ENCODE data around the gene PLXNA2. TPM values are rescaled to one million over a fixed set of nuclear protein-coding genes. Genes with fewer than 3 reads are reported as not detected.

The PLXNA2 gene
- total and polyA plus RNA-seq, 2 of the 4 experiments (the other 2 are of a cell fraction): 0.72 to 1.1 TPM

DNA sequence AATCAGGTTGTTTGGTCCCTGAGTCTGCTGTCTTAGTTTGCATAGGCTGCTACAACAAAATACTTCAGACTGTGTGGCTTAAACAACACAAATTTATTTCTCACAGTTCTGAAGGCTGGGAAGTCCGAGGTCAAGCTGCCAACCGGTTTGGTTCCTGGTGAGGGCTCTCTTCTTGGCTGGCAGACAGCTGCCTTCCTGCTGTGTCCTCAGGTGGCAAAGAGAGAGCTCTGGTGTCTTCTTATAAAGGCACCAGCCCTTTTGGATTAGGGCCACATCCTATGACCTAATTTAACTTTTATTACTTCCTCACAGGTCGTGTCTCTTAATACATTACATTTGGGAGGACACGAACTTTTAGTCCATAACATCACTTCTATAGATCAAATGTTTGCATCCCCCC lies 243.7 kb downstream of the PLXNA2 start:
- Histone ChIP-seq H2AFZ (replicated peaks; ENCODE audit: low read length, poor library complexity) (no peak overlapping the region), H3K36me3 (ENCODE audit: control insufficient read depth, insufficient read depth, low read length) (no peaks in the 10 kb centered on the region), H2BK5ac (ENCODE audit: low read depth, low read length, poor library complexity, severe bottlenecking) (no peak overlapping the region), H4K91ac (ENCODE audit: insufficient read depth, low read depth, low read length) (no peak overlapping the region), H3K14ac (replicated peaks; ENCODE audit: low read depth, low read length) (no peak overlapping the region), H2BK15ac (ENCODE audit: low read depth, low read length) (no peak overlapping the region), H3K9ac (ENCODE audit: low read depth, low read length) (no peak overlapping the region), H3K56ac (ENCODE audit: extremely low read depth, insufficient read depth, low read length) (no peak overlapping the region), H2BK120ac (ENCODE audit: low read depth, low read length) (no peak overlapping the region), H2BK20ac (ENCODE audit: low read depth, low read length) (no peak overlapping the region), H4K5ac (ENCODE audit: low read depth, low read length) (no peak overlapping the region), H3K79me1 (ENCODE audit: low read depth in 1 of 2, low read length in 2 of 2) (no peaks in the 10 kb centered on the region), H3K27ac (ENCODE audit: insufficient read depth, low read length) (no peak overlapping the region), H3K18ac (ENCODE audit: low read depth, low read length) (no peak overlapping the region), H3K9me1 (ENCODE audit: insufficient read depth, low read length) (no peaks in the 10 kb centered on the region), H2AK5ac (ENCODE audit: low read depth, low read length) (no peak overlapping the region), H4K8ac (ENCODE audit: low read depth in 2 of 2, low read length in 2 of 2) (no peak overlapping the region), H2AK9ac (replicated peaks; ENCODE audit: low read depth, low read length, poor library complexity) (no peak overlapping the region), H3K4me3 (ENCODE audit: insufficient read depth, low read depth, low read length) (no peak overlapping the region), H3K23ac (ENCODE audit: low read depth, low read length) (no peak overlapping the region), H3K4me2 (ENCODE audit: low read depth, low read length) (no peak overlapping the region), H3K4me1 (ENCODE audit: control insufficient read depth, insufficient read depth, low read length) (no peaks in the 10 kb centered on the region), H4K20me1 (ENCODE audit: insufficient read depth, low read length) (no peaks in the 10 kb centered on the region), H3K9me3 (ENCODE audit: control insufficient read depth, insufficient read depth, low read length) (no peaks in the 10 kb centered on the region), H3K27me3 (ENCODE audit: control insufficient read depth, insufficient read depth, low read length) (peaks cover 12% of the 10 kb centered on the region), H3K4ac (ENCODE audit: low read depth, low read length) (no peak overlapping the region)
- POLR2A ChIA-PET (ENCODE audit: unreplicated experiment): no interaction called here
- dilution Hi-C loops (cut with HindIII; ENCODE audit: low sequenced_read_pairs, unreplicated experiment): no loop called here
- WGBS, 2 experiments (ENCODE audit: extremely low coverage in 2 of 2, insufficient read length in 1 of 2): 60% methylated on average over 2 of the region's 4 CpGs; no CpG with 5 or more reads in 1 of the 2 experiments
- ATAC-seq (ENCODE audit: low read depth) (no peak), DNase-seq (no peak)
- intact Hi-C loops (cut with micrococcal nuclease): no loop called here
- TF ChIP-seq, protein P1, sequence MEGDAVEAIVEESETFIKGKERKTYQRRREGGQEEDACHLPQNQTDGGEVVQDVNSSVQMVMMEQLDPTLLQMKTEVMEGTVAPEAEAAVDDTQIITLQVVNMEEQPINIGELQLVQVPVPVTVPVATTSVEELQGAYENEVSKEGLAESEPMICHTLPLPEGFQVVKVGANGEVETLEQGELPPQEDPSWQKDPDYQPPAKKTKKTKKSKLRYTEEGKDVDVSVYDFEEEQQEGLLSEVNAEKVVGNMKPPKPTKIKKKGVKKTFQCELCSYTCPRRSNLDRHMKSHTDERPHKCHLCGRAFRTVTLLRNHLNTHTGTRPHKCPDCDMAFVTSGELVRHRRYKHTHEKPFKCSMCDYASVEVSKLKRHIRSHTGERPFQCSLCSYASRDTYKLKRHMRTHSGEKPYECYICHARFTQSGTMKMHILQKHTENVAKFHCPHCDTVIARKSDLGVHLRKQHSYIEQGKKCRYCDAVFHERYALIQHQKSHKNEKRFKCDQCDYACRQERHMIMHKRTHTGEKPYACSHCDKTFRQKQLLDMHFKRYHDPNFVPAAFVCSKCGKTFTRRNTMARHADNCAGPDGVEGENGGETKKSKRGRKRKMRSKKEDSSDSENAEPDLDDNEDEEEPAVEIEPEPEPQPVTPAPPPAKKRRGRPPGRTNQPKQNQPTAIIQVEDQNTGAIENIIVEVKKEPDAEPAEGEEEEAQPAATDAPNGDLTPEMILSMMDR (conservative IDR thresholded peaks at IDR 0.05; ENCODE audit: low read depth, low read length): no peak
- TF ChIP-seq RCOR1 (IDR thresholded peaks at IDR 0.05; ENCODE audit: insufficient replicate concordance, low read length): no peak
- TF ChIP-seq POLR2A (IDR thresholded peaks at IDR 0.05; ENCODE audit: low read depth, low read length): no peak
- TF ChIP-seq, protein P2, sequence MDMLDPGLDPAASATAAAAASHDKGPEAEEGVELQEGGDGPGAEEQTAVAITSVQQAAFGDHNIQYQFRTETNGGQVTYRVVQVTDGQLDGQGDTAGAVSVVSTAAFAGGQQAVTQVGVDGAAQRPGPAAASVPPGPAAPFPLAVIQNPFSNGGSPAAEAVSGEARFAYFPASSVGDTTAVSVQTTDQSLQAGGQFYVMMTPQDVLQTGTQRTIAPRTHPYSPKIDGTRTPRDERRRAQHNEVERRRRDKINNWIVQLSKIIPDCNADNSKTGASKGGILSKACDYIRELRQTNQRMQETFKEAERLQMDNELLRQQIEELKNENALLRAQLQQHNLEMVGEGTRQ (IDR thresholded peaks at IDR 0.05; ENCODE audit: low read depth, low read length): no peak
- no peak for TF ChIP-seq MAFK (IDR thresholded peaks at IDR 0.05; ENCODE audit: low read depth, low read length)
- TF ChIP-seq RAD21 (IDR thresholded peaks at IDR 0.05; ENCODE audit: low read length): no peak
- no peak for TF ChIP-seq MAZ (IDR thresholded peaks at IDR 0.05; ENCODE audit: borderline replicate concordance, low read depth, low read length)
- no peak for TF ChIP-seq SMC3 (IDR thresholded peaks at IDR 0.05; ENCODE audit: low read depth, low read length)
- no peak for TF ChIP-seq MXI1 (IDR thresholded peaks at IDR 0.05; ENCODE audit: borderline replicate concordance, low read depth, low read length)
- no peak for TF ChIP-seq CHD1 (IDR thresholded peaks at IDR 0.05; ENCODE audit: low read depth, low read length)
- TF ChIP-seq FOS (IDR thresholded peaks at IDR 0.05; ENCODE audit: low read depth, low read length): no peak
- TF ChIP-seq NFE2L2 (IDR thresholded peaks at IDR 0.05; ENCODE audit: low read depth, low read length): no peak
- no peak for TF ChIP-seq RFX5 (IDR thresholded peaks at IDR 0.05; ENCODE audit: low read depth, low read length)
- no peak for TF ChIP-seq CEBPB (IDR thresholded peaks at IDR 0.05; ENCODE audit: low read depth, low read length)
- no peak for TF ChIP-seq BHLHE40 (IDR thresholded peaks at IDR 0.05; ENCODE audit: low read depth, low read length)
- CTCF ChIA-PET: interaction anchor here (0.7 kb wide), 1 partner anchor 642 kb away, joined by 3 read pairs; no protein-coding TSS in a partner anchor
- in situ Hi-C loops (cut with MboI; ENCODE audit: low sequenced_read_pairs): no loop called here
- no TSS peak for BruUV-seq (replicated peaks)
